Measurements from ENCODE around the gene MAPKAPK2. TPM values are rescaled to one million over a fixed set of nuclear protein-coding genes. Genes with fewer than 3 reads are reported as not detected.

Gene MAPKAPK2
- total and polyA plus RNA-seq, 2 donors (not counting 1 experiment from before 2014, with no cell fraction given), result 60.3 to 85.8 TPM

DNA sequence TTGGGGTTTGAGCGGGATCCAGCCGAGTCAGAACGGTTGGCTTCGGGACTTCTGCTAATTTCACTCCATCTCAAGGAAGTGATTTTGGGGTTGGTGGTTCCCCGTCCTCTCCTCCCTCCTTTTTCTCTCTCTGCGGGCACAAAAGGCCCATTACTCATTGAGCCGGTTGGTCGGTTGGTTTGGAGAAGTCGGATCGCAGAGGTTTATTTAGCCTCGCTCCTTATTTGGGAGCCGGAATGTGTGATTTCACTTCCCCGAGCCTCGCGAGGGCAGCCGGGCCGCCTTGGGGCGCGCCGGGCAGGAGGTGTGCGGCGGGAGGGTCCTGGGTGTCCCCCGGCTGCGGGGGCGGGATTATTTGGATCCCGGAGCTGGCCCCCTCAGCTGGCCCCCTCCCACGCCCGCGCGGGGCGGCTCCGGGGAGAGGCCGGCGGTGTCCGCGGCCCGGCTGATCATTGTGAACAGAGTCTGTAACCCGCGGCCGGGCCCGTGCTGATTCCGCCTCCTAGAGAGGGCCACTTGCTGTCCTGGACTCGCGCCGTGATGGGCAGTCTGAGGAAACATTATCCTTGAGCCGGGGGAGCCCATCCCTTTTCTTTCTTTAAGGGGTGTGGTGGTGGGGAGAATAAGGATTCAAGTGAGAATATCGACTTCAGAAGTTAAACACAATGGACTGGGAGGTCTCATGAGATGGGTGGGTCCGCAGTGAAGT lies 1.2 kb downstream of the MAPKAPK2 start:
- Histone ChIP-seq H3K4me2 (replicated peaks; ENCODE audit: low read depth, low read length, poor library complexity, severe bottlenecking) (peak overlapping the region; percentile 90), H4K20me1 (ENCODE audit: control insufficient read depth, insufficient read depth, low read length, poor library complexity, severe bottlenecking) (peaks cover 57% of the 10 kb centered on the region), H3K27ac (ENCODE audit: low read length in 2 of 2) (peak overlapping the region; percentile 76 to 86), H3K4me3 (ENCODE audit: control extremely low read depth in 1 of 5, extremely low read depth in 1 of 5, insufficient read depth in 1 of 5, low read depth in 2 of 5, low read length in 4 of 5) (peak overlapping the region; percentile 69 to 91 (median 87)), H3K36me3 (replicated peaks in 1 of 2; ENCODE audit: control extremely low read depth in 1 of 2, control insufficient read depth in 1 of 2, extremely low read depth in 1 of 2, insufficient read depth in 2 of 2, low read length in 1 of 2) (no peaks in the 10 kb centered on the region), H3K4me1 (ENCODE audit: control insufficient read depth in 2 of 2, insufficient read depth in 2 of 2, low read length in 2 of 2) (peaks cover 45 to 67% of the 10 kb centered on the region in 2 donors), H2AFZ (ENCODE audit: insufficient read depth, low read depth, low read length, poor library complexity, severe bottlenecking) (peak overlapping the region; percentile 56), H3K27me3 (replicated peaks in 1 of 4; ENCODE audit: control extremely low read depth in 1 of 4, control insufficient read depth in 3 of 4, insufficient read depth in 4 of 4, low read length in 3 of 4) (no peaks in the 10 kb centered on the region), H3K79me2 (ENCODE audit: control insufficient read depth, insufficient read depth, low read length) (peaks cover 66% of the 10 kb centered on the region), H3K9me3 (ENCODE audit: control extremely low read depth in 1 of 3, control insufficient read depth in 2 of 3, insufficient read depth in 1 of 3, low read length in 2 of 3) (no peaks in the 10 kb centered on the region), H3K9ac (ENCODE audit: low read length) (peak overlapping the region; percentile 87)
- Mint-ChIP-seq H3K9me3 (ENCODE audit: insufficient read depth) (no peaks in the 10 kb centered on the region), H3K4me3 (peak overlapping the region; percentile 100), H3K27ac (peak overlapping the region; percentile 98), H3K27me3 (no peaks in the 10 kb centered on the region), H3K4me1 (peaks cover 82% of the 10 kb centered on the region)
- peak; percentile 25 for ATAC-seq (ENCODE audit: low read depth)
- POLR2A ChIA-PET, result interaction anchor here (0.6 kb wide), 1 partner anchor 27 kb away, joined by 4 read pairs; no protein-coding TSS in a partner anchor
- peak; percentile 76 for DNase-seq
- 0% methylated on average over 40 of the region's 48 CpGs for WGBS (ENCODE audit: insufficient coverage)
- CTCF ChIA-PET, result interaction anchor here (1.0 to 2.9 kb wide), 3 partner anchors 19 to 74 kb away, joined by 3 to 10 read pairs (median 3); partner anchors contain the start of gene EIF2D
- TF ChIP-seq, protein P1, sequence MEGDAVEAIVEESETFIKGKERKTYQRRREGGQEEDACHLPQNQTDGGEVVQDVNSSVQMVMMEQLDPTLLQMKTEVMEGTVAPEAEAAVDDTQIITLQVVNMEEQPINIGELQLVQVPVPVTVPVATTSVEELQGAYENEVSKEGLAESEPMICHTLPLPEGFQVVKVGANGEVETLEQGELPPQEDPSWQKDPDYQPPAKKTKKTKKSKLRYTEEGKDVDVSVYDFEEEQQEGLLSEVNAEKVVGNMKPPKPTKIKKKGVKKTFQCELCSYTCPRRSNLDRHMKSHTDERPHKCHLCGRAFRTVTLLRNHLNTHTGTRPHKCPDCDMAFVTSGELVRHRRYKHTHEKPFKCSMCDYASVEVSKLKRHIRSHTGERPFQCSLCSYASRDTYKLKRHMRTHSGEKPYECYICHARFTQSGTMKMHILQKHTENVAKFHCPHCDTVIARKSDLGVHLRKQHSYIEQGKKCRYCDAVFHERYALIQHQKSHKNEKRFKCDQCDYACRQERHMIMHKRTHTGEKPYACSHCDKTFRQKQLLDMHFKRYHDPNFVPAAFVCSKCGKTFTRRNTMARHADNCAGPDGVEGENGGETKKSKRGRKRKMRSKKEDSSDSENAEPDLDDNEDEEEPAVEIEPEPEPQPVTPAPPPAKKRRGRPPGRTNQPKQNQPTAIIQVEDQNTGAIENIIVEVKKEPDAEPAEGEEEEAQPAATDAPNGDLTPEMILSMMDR (IDR thresholded peaks at IDR 0.05), result no peak
- TF ChIP-seq EZH2 (IDR thresholded peaks at IDR 0.05; ENCODE audit: borderline replicate concordance, insufficient read depth, low read depth, low read length, poor library complexity, severe bottlenecking), result no peak
- intact Hi-C loops (cut with micrococcal nuclease), result loop anchor here (1.0 to 2.0 kb wide), 4 partner anchors 17 to 73 kb away; partner anchors contain the start of gene EIF2D
